NCI-H1417 treated with DMSO at 0.1 percent for 48 hours (cell line): Measurements from ENCODE around the gene MIS12.

ENCODE experiments used
- DNase-seq: peaks from one replicate; lab custom pipeline; 2025; lab: John Stamatoyannopoulos, UW

Gene MIS12, protein sequence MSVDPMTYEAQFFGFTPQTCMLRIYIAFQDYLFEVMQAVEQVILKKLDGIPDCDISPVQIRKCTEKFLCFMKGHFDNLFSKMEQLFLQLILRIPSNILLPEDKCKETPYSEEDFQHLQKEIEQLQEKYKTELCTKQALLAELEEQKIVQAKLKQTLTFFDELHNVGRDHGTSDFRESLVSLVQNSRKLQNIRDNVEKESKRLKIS

DNA sequence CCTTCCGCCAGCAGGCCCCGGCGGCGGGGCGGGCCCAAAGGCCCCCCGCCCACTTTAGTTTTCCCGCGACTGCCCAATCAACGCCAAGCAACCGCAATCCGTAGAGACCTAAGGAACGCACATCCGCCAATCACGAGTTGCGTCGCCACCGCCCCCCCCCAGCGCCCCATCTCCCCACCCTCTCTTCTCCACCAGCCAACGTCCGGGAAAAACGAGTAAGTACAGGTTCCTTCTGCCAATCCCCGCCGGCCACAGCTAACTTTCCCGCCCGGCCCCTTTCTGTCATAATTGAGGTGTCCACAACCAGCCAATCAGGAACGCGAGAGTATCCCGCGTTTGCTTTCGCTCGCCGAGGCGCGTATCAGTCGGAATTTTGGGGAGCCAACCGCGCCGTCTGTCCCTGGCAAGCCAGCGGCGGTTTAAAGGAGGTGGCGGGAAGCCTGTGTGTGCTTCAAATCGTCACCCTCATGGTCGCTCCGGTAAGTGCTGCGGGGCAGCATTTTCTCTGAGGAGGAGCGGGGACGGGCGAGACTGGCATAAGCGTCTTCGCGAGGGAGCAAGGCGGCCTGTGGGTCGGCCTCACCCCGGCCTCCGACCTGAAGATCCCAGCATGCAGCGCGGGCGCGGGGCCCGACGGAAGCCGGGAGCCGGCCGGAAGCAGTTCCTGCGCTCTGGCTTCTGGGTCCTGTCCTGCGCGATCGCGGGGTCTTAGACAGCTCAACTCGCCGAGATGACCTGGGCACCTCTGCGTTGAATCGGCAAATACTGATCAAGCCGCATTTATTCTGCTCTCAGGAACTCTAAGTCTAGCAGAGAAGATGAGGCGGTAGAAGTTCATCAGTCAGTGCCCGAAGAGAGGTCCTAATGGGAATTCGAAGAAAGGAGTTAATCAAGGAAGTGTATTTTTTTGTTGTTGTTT, at the start of gene MIS12:
Gene MIS12 (plus strand): TSS at position 361 of the 919 bp plus-strand sequence. CDS start 2,297 bp downstream, outside the sequence.
- peak; percentile 77 for DNase-seq

DNA sequence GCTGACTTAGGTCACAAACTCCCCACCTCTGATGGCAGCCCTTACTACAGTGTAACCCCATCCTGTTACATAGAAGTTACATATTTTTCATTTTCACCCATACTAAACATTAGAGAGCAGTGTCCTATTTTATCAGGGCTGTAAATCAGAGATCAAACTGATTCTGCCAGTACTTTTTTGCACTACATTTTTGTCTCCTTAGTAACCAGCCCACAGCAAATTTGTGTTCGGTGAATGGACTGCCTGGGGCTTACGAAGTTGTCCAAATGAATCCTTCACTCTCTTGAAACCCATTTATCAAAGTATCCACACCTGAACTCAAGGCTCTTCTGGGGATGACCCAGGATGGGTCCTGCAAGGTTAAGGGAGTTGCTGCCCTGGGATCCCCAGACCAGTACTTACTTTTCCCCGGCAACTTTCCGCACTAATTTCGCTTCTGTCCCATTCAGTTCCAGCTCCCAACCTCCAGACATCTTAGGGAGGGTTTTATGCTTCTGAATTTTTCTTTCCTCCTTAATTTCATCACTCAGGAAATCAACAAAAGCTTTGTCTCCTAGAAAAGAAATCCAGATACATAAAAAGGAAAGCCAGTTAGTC, 48.5 kb upstream of the MIS12 start:
- no peak for DNase-seq

DNA sequence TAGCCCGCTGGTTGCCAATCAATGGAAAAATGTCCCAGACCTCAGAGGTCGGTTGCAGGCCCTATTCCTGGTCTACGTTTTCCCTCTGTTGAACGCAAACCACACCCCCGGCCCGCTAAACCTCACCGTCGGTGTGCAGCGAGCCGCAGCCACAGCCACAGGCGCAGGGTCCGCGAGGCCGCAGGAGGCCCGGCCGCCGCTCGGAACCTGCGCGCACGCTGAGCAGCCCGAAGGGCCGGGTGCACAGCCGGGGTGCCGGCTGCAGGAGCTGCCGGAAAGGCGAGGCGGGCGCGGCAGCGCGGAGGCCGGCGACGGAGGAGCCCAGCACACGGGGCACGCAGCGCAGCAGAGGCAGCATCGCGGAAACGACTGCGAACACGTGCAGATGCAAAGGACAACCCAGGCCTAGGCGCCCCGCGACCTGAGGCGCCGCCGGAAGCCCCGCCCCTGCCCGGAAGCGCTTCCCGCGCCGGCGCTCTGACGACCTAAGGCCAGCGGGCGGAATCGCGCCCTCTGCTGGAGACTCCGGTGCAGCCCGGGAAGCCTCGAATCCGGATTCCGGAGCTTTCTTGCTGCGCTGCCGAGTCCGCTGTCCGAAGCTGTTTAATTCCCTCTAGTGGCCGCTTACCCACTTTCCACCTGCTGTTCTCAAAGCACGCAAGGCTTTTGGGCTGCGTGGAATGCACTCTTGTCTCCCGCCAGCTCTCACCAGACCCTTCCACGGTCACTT, 47.5 kb upstream of the MIS12 start, which contains the start of gene C1QBP:
Gene C1QBP (minus strand): TSS at position 440 of the 730 bp plus-strand sequence. CDS start 82 bp downstream, at position 358.
- DNase-seq: peak; percentile 41

DNA sequence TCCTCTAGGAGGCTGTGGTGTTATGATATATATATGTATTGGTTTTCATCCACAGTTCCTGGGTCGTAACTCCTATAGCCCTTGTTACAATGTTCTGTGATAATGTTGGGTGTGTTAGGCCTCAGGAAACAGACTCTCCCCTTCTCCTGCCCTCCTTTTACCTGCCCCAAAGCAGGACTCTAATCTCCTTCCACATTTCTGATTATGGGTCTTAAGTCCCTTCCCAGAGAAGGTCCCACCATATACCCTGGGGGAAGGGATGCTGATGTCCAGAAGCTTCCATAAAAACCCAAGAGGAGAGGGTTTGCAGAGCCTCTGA, 47.0 kb upstream of the MIS12 start:
- no peak for DNase-seq

DNA sequence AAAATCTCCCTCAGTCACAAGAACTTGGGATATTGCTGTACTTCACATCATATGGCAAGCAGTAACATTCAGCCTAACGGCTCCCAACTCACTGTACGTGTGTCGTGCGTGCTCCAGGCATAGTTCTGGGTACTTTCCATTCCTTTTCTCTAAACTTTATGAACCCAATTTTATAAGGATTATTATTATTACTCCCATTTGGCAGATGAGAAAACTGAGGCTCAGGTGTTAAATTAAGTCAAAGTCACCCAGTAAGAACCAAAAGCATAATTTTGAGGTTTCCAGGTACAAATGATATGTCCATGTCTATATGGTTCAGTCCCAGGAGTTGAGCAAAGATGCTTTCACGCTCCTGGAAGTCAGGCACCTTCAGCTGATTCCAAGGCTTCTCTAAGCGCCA, 42.6 kb upstream of the MIS12 start:
- no peak for DNase-seq

DNA sequence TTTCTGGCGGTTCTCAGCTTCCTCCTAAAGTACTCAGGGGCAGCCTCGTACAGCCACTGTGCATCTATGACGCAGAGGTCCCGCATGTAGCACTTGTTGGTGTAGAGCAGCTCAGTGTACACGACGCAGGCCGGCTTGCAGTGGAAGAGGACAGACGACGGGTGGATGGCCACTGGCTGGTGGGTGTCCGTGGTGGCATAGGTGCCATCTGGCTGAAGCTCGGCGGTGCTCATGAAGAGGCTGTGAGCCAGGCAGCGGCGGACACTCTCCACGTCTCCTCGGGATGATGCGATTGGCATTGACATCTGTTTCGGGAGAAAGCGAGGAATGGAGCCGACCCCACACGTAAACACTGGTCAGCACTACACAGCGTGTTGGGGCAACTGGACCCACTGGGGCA, 42.2 kb upstream of the MIS12 start:
- no peak for DNase-seq

DNA sequence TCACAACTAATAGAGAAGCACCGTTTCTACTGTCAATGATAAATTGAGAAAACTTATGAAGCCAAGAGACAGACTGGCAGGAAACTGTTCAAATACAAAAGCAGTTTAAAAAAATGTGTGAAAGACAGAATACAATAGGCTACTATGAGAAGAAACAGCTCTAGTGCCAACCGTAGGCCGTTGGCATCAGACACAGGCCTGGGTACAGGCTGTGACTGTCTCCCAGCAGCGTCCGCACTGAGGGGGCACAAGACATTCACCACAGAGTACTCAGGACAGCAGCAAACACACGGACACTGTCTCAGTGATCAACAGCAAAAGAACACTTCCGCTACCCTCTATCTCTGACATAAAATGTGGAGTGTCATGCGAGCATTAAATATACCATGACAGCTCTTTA, 39.6 kb upstream of the MIS12 start:
- no peak for DNase-seq

DNA sequence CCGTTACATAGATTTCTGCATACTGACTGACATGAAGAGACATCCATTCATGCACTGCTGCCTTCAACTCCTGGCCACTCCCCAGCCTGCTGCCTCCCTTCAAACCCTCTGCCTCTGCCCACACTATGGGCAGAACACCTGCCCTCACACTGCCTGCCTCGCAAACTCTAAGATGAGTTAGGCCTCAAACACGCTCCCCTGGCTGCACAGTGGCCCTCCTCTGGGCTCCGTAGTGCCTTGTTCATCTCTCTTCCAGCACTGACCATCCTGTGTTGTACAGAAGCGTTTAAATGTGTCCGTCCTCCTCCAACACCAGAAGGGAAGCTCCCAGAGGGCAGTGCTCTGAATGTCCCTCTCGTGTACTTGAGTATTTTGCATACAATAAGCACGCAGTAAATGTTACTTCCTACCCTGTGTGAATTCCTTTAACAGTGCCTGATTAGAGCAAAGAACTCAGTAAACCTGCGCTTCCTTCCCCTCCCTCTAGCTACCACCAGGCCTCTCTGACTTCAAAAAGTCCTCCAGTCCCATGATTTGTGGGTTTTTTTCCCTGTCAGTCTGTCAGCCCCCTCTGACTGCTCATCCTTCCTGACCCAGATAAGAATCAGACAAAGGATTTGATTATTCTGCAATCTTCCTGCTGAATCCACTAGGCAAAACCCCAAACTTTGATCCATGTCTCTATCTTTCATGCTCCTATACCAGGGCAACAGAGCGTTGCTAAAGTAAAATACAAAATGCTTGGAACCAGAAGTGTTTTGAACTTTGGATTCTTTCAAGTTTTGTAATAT, 21.5 kb upstream of the MIS12 start:
- no peak for DNase-seq

DNA sequence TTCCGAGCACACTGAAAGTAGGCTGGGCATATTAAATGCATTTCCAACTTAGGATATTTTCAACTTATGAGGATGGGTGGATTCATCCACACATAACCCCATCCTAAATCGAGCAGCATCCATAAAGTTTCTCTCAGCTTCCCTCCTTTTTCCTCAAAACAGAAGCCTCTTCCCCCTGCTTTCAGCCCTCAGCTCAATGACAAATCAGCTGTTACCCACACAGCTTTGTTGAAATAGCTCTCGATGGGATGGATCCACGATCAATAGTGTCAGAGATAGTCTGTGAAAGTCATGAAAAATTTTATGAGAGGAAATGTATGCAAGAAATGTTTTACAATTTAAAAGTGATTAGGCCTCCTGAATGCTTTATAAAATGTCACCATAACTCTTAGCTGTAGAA, 20.1 kb upstream of the MIS12 start:
- DNase-seq: no peak

DNA sequence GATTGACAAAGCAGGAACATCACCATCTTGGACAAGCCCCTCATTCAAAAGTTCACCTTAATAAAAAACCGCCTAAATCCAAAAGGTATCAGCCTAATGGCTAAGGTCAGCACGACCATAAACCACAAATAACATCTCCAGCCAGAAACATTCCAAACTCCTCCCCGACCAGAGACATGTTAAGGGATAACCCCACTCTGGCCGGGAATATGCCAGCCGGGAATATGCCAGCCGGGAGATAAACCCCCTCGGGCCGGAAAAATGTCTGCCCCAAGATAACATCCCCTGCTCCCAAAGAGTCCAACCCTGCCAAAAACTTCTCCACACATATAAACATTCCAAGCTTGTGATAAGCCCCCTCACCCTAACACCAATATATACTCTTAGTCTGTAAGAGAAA, 18.9 kb upstream of the MIS12 start:
- no peak for DNase-seq

DNA sequence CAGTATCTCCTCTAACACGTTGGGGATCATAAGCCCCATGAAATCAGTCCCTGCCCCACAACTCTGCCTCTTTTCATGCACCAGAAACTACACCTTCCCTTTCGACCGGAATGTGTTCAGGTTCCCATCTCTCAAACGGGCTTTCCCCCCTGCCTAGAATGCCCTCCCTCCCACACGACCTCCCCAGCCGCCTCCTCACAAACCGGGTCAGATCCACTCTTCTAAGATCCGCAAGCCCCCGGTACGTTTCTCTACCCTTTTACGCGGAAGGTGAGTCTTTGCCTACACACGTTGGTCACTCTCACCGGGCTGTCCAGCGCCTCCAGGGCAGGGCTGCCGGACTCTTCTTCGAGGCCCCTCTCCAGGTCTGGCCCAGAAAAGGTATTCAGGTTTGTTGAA, 18.3 kb upstream of the MIS12 start:
- DNase-seq: no peak

DNA sequence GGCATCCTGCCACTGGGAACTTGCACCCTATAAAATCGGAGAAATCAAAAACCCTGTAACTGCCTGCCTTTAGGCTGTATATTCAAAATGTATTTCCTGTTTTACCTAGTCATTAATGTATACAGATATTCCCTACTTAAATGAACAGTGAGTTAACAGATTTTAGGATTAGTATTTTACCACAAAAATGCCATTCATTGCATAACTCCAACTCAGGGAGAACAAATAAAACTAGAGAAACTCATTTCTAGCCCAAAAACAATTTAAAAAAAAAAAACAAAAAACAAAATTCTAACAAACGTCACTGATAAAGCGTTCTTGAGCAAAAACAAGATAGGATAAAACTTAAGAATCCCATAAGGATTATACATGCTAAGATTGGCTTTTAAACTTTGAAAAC, 13.9 kb upstream of the MIS12 start:
- no peak for DNase-seq

DNA sequence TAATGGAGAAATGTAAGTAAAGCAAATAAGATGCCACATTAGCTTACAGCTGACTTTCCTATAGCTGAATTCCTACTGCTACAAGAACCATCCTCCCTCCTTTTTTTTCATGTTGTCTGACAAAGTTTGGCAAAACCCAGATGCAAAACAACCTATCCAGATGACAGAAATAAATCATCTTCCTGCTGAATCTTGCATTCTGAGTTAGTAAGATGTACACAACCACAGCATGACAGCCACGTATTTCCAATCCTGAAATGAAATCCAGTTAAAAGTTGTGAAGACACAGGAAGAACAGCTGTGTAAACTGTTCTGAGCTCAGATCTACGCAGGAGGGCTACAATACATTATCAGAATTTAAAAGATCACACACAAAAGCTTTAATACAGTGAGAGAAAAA, 12.5 kb upstream of the MIS12 start:
- no peak for DNase-seq

DNA sequence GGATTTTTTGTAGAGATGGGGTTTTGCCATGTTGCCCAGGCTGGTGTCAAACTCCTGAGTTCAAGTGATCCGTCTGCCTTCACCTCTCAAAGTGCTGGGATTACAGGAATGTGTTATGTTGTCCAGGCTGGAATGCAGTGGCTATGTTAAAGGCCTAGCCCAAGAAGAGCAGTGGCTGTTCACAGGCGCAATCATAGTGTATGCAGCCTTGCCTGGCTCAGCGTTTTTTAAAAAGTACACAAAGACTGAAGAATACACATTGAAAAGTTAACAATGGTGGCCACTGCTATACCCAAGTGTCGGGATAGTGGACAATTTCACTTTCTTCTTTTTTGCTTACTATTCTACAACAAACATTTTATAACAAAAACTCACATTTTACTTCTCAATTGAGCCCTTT, 7.4 kb upstream of the MIS12 start:
- DNase-seq: no peak

DNA sequence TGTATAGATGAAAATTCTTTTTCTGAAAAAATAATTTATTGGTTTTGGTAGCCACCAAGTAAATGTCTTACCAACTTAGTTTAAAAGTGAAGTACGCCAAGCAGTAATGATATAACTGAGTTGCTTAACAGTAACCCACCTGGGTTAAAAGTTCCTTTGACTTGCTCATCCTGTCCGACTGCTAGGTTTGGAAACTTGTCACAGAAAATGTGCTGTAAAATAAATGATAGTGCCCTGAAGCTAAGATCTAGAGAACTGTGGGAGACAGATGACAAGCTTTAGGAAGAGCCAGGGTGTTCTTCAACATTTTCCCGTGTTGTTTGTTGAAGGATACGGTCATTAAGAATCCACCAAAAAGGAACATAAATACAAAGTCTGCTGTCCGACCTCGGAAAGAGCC, 5.4 kb upstream of the MIS12 start:
- DNase-seq: no peak

DNA sequence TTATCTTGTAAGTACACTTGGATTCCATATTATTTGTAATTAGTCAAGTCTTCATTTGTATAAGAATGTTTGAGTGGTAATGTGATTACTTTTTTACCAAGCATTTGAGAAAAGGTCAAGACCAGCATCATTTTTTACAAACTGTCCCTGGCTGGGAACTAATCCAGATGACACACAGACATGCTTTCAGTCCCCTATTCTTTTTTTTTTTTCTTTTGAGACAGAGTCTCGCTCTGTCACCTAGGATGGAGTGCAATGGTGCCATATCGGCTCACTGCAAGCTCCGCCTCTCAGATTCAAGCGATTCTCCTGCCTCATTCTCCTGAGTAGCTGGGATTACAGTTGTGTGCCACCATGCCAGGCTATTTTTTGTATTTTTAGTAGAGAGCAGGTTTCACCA, 4.9 kb upstream of the MIS12 start:
- DNase-seq: no peak

DNA sequence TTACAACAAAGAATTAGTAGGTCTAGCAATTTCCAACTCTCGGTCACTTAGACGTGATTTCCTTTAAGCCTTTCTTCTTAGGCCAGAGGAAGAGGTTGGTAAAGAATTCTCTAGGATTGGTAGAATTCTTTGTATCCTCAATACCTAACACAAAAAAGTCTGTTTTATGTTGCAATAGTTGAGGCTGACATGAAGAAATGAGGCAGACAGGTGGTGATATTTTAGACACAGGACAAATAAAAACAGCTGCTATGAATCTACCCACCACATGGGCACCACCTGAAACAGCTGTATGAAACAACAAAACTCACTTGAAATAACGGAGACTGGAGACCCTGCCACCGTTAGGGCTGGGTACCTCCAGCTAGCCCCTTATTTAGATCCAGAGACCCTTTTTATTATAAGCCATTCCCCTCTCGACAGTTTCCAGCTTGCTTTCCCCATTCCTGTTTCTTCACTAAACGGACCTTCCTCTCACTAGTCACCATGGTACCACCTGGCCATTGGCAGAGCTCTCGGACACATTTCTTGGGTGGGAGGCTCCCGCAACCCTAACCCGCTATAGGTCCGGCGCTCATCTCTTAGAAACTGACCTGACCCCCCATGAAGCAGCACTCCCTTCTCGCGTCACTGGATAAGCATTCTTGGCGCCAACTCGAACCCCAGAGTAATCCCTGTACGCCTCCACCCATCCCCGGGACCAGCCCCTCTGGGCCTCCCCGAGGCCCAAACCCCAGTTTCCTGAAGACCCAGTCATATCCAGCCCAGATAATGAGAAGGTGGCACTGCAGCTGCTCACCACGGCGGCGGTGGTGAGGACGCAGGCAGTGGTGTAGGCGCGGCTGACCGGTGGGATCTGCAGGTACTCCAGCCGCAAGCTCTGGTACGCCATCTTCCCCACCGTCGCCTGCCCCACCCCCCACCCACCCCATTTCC, 828 bp upstream of the MIS12 start, which contains the start of gene DERL2:
Gene DERL2 (minus strand): TSS at position 909 of the 936 bp plus-strand sequence. CDS start 17 bp downstream, at position 892.
- DNase-seq: no peak

DNA sequence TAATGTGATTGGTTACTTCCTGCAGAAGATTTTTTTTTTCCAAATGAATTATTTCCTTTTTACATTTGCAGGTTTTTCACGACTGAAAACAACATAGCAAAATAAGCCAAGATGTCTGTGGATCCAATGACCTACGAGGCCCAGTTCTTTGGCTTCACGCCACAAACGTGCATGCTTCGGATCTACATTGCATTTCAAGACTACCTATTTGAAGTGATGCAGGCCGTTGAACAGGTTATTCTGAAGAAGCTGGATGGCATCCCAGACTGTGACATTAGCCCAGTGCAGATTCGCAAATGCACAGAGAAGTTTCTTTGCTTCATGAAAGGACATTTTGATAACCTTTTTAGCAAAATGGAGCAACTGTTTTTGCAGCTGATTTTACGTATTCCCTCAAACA, 2.4 kb downstream of the MIS12 start:
- DNase-seq: no peak

DNA sequence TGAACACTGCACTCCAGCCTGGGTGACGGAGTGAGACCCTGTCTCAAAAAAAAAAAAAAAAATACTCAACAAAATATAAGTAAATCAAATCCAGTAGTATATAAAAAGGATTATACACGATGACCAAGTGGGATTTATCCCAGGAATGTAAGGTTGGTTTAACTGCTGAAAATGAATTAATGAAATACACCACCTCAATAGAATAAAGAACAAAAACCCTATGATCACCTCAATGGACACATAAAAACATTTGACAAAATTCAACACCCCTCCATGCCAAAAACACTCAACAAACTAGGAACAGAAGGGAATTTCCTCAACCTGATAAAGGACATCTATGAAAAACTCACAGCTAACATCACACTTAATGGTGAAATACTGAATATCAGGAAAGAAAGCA, 6.6 kb downstream of the MIS12 start:
- DNase-seq: no peak

DNA sequence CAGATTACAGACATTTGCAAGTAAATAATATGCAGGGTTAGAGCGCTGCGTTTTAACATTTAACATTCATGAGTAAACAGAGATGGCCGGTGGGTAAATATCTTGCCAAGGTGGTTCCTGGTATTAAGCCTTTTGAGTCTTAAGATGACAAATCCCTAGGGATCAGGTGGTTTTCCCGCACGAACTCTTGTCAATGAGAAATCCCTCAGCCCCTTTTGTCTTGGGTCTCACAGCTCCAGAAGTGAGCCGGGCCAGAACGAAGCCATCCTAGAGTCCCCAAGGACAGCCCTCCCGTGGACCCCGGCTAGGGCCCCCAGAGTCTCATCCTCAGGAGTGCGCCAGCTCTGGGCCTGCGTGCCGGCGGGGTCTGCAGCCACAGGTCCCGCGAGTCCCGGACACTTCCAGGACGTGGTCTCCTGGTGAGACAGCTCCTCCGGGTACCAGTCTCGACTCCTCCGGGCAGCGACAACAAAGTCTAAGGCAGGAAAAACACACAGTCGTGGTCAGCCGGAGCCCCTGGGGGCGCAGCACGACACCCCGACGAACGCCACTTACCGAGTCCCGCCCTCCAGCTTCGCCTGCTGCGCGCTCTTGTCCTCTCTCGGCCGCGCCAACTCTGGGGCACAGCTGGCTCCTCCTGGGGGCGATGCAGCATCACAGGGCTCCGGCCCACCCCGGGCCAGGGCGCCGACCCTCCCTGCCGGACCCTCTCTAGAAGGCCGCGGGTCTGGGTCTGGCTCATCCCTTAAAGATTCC, 13.3 kb downstream of the MIS12 start:
- no peak for DNase-seq
